NCI-H1436 treated with DMSO at 0.1 percent for 48 hours (cell line): ENCODE data around the gene CD58.

ENCODE experiments used
- DNase-seq: peaks from one replicate; lab custom pipeline; 2025; lab: John Stamatoyannopoulos, UW

The CD58 gene

GRCh38 chr1:116508085-116508983 is 62.5 kb downstream of the CD58 start:
- DNase-seq, result no peak

GRCh38 chr1:116507631-116508030 is 63.2 kb downstream of the CD58 start:
- DNase-seq, result no peak

- DNase-seq, result no peak
Observed at GRCh38 chr1:116506132-116507004, 64.5 kb downstream of the CD58 start.

GRCh38 chr1:116504308-116505156 is 66.3 kb downstream of the CD58 start:
- DNase-seq, result no peak

GRCh38 chr1:116503546-116504307 is 67.1 kb downstream of the CD58 start:
- DNase-seq, result no peak

GRCh38 chr1:116502671-116503314 is 68.0 kb downstream of the CD58 start:
- DNase-seq, result no peak

- DNase-seq, result no peak
Observed at GRCh38 chr1:116501870-116502244, 69.0 kb downstream of the CD58 start.

- DNase-seq, result no peak
Observed at GRCh38 chr1:116501125-116501869, 69.5 kb downstream of the CD58 start.

- peak; percentile 27 for DNase-seq
Observed at GRCh38 chr1:116498789-116499628, 71.8 kb downstream of the CD58 start.

GRCh38 chr1:116497656-116498055 is 73.2 kb downstream of the CD58 start:
- no peak for DNase-seq

GRCh38 chr1:116496898-116497297 is 73.9 kb downstream of the CD58 start:
- no peak for DNase-seq

GRCh38 chr1:116496380-116496779 is 74.4 kb downstream of the CD58 start:
- DNase-seq, result no peak

- no peak for DNase-seq
Observed at GRCh38 chr1:116495535-116495934, 75.3 kb downstream of the CD58 start.

- no peak for DNase-seq
Observed at GRCh38 chr1:116494745-116495144, 76.1 kb downstream of the CD58 start.

- no peak for DNase-seq
Observed at GRCh38 chr1:116494353-116494692, 76.5 kb downstream of the CD58 start.

GRCh38 chr1:116493484-116494352 is 77.1 kb downstream of the CD58 start:
- DNase-seq, result no peak

GRCh38 chr1:116493036-116493435 is 77.8 kb downstream of the CD58 start:
- no peak for DNase-seq

- DNase-seq, result no peak
Observed at GRCh38 chr1:116492358-116492811, 78.4 kb downstream of the CD58 start.
